ENCODE data around the gene HDAC7. TPM values are rescaled to one million over a fixed set of nuclear protein-coding genes. Genes with fewer than 3 reads are reported as not detected.

Gene HDAC7
- polyA plus RNA-seq, 1 experiment = 67.0 TPM

DNA sequence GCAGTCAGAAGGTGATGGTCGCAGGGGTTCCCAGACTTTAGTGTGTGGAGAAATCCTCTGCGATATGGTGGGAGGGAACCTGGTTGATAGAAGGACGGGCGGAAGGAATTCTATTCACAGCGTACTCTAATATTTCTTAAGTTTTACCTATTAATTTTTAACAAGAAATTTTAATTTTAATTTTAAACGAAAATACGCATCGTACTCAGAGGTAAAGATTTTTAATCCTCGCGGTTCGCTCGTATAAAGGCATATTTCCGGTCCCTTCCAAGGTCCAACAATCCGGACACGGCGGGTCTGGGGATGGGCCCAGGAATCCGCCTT is 47.0 kb downstream of the HDAC7 start:
- POLR2A ChIA-PET = no interaction called here
- CTCF ChIA-PET = interaction anchor here (0.6 to 19.2 kb wide), 12 partner anchors 12 to 174 kb away, joined by 3 to 454 read pairs (median 4); partner anchors contain the start of genes ENDOU, RAPGEF3 and RPAP3
- TF ChIP-seq, protein P1, sequence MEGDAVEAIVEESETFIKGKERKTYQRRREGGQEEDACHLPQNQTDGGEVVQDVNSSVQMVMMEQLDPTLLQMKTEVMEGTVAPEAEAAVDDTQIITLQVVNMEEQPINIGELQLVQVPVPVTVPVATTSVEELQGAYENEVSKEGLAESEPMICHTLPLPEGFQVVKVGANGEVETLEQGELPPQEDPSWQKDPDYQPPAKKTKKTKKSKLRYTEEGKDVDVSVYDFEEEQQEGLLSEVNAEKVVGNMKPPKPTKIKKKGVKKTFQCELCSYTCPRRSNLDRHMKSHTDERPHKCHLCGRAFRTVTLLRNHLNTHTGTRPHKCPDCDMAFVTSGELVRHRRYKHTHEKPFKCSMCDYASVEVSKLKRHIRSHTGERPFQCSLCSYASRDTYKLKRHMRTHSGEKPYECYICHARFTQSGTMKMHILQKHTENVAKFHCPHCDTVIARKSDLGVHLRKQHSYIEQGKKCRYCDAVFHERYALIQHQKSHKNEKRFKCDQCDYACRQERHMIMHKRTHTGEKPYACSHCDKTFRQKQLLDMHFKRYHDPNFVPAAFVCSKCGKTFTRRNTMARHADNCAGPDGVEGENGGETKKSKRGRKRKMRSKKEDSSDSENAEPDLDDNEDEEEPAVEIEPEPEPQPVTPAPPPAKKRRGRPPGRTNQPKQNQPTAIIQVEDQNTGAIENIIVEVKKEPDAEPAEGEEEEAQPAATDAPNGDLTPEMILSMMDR (IDR thresholded peaks at IDR 0.05; ENCODE audit: insufficient read depth, low read depth, low read length) = no peak
- Histone ChIP-seq H3K36me3 (ENCODE audit: control insufficient read depth, insufficient read depth, low read length) (no peaks in the 10 kb centered on the region), H3K4me3 (ENCODE audit: low read depth, low read length) (peak overlapping the region; percentile 63), H3K27me3 (ENCODE audit: control insufficient read depth, insufficient read depth, low read length) (no peaks in the 10 kb centered on the region; the same call in 1 of the 2 replicates)
- DNase-seq (ENCODE audit: low read depth) = no peak

DNA sequence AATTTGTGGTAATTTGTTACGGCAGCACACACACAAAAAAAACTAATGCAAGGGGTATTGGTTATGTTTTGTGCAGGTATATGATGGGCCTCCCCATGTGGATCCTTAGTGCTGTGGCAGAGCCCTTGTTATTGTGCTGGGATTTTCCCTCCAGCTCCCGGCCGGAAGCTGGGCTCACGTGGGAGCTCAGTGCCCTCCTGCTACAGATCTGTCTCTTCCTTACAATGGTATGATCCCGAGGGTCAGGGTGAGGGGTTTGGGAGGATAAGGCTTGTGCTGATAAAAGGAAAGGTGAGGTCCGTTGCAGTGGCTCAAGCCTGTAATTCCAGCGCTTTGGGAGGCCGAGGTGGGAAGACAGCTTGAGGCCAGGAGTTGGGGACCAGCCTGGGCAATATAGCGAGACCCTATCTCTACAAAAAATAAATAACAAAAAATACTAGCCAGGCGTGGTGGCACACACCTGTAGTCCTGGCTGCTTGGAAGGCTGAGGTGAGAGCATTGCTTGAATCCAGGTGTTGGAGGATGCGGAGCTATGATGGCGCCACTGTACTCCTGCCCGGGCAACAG is 47.5 kb downstream of the HDAC7 start:
- no peaks in the 10 kb centered on the region for H3K36me3 ChIP-seq (ENCODE audit: control insufficient read depth, insufficient read depth, low read length)
- TF ChIP-seq, protein P1 (IDR thresholded peaks at IDR 0.05; ENCODE audit: insufficient read depth, low read depth, low read length) = no peak
- DNase-seq (ENCODE audit: low read depth) = no peak
- no peaks in the 10 kb centered on the region; the same call in 1 of the 2 replicates for H3K27me3 ChIP-seq (ENCODE audit: control insufficient read depth, insufficient read depth, low read length)
- H3K4me3 ChIP-seq (ENCODE audit: low read depth, low read length) = no peak overlapping the region
- ChIA-PET POLR2A (no interaction called here), CTCF (interaction anchor here (0.6 to 19.2 kb wide), 9 partner anchors 12 to 175 kb away, joined by 3 to 454 read pairs (median 5); partner anchors contain the start of genes ENDOU, RAPGEF3 and RPAP3)

DNA sequence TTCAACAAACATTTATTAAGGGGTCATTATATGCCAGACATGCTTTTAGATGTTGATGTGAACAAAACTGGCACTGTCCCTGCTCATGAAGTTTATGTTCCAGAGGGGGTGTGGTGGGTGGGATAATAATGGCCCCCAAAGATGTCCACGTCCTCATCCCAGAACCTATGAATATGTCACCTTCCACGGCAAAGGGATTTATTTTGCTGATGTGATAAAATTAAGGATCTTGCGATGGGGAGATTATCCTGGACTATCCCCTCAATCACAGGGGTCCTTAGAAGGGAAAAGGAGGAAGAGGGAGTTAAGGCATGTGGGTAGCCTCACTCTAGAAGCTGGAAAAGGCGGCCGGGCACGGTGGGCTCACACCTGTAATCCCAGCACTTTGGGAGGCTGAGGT is 48.4 kb downstream of the HDAC7 start:
- H3K4me3 ChIP-seq (ENCODE audit: low read depth, low read length) = no peak overlapping the region
- ChIA-PET CTCF (interaction anchor here (0.6 to 19.2 kb wide), 4 partner anchors 11 to 49 kb away, joined by 3 to 454 read pairs (median 231); partner anchors contain the start of genes ENDOU and RAPGEF3), POLR2A (no interaction called here)
- no peaks in the 10 kb centered on the region; the same call in 1 of the 2 replicates for H3K27me3 ChIP-seq (ENCODE audit: control insufficient read depth, insufficient read depth, low read length)
- TF ChIP-seq, protein P1 (IDR thresholded peaks at IDR 0.05; ENCODE audit: insufficient read depth, low read depth, low read length) = no peak
- no peaks in the 10 kb centered on the region for H3K36me3 ChIP-seq (ENCODE audit: control insufficient read depth, insufficient read depth, low read length)
- no peak for DNase-seq (ENCODE audit: low read depth)

DNA sequence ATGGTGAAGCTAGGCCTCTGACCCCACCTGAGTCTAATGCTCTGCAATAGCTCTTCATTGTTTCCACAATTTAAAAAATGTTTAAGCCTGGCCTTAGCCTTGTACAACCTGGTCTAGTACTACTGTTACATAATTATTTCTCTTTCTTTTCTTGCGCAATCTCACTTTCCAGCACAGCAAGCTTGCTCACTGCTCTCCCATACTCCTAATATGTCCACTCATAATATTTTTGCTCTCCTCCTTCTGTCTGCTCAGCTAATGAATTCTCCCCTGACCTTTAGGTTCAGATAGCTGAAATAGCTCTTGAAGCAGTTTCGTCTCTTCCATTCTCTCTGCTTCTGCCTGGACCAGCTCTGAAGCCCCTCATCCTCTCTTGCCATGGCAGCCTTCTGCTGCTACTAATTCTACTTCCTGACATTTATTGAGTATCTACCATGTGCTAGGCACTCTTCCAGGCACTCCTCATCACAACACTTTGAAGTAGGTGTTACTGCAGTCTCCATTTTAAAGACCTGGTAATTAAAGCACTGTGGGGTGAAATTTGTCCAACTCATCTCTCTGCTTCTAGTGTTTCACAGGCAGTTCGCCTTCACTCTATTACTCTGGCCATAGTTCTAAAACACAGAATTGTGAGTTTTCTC is 49.5 kb downstream of the HDAC7 start:
- CTCF ChIA-PET = interaction anchor here (0.9 to 19.2 kb wide), 8 partner anchors 8 to 67 kb away, joined by 3 to 454 read pairs (median 24); partner anchors contain the start of genes ENDOU and RAPGEF3
- TF ChIP-seq, protein P1 (IDR thresholded peaks at IDR 0.05; ENCODE audit: insufficient read depth, low read depth, low read length) = no peak
- DNase-seq (ENCODE audit: low read depth) = no peak
- Histone ChIP-seq H3K36me3 (ENCODE audit: control insufficient read depth, insufficient read depth, low read length) (no peaks in the 10 kb centered on the region), H3K4me3 (ENCODE audit: low read depth, low read length) (no peak overlapping the region), H3K27me3 (ENCODE audit: control insufficient read depth, insufficient read depth, low read length) (no peaks in the 10 kb centered on the region; the same call in 1 of the 2 replicates)
- POLR2A ChIA-PET = interaction anchor here (0.7 kb wide), 1 partner anchor 946 kb away, joined by 6 read pairs; the partner anchor contains the start of gene CCNT1
